GM12878 (cell line): Measurements from ENCODE around the gene RPL31. TPM values are rescaled to one million over a fixed set of nuclear protein-coding genes. Genes with fewer than 3 reads are reported as not detected.

Experiments
- ATF2 ChIP-seq: IDR thresholded peaks from 2 replicates; pipeline ENCODE4 v1.6.1; 2012; ENCODE audit warnings: low read length, inconsistent platforms
- BCLAF1 ChIP-seq: fragments of 450-650 bp; IDR thresholded peaks from 2 replicates; pipeline ENCODE4 v1.6.1; 2017; ENCODE audit warnings: antibody characterized with exemption, mild to moderate bottlenecking, moderate library complexity
- CBX3 ChIP-seq: fragments of 200-600 bp; sonication (generic); IDR thresholded peaks from 2 replicates; pipeline ENCODE4 v1.6.1; 2016; ENCODE audit warnings: low read depth, borderline replicate concordance
- CTCF ChIP-seq, 3 experiments: IDR thresholded peaks in 2 of 3; conservative IDR thresholded peaks in 1 of 3; 2 replicates each; pipeline ENCODE4 v1.5.1; 2011; ENCODE audit warnings: low read depth in 3 of 3, low read length in 3 of 3, mild to moderate bottlenecking in 3 of 3, control low read depth in 2 of 3, moderate library complexity in 2 of 3, inconsistent platforms in 1 of 3, mixed read lengths in 1 of 3; ENCODE audit not compliant: control insufficient read depth in 2 of 3, insufficient read depth in 1 of 3; ENCODE audit errors: extremely low read depth in 1 of 3
- E2F8 ChIP-seq: fragments of 450-650 bp; IDR thresholded peaks from 2 replicates; pipeline ENCODE4 v1.6.1; 2018; ENCODE audit warnings: mild to moderate bottlenecking, low read depth, moderate library complexity; ENCODE audit not compliant: partially characterized antibody
- MTA3 ChIP-seq: IDR thresholded peaks from 2 replicates; pipeline ENCODE4 v1.6.1; 2012; ENCODE audit warnings: low read length, inconsistent platforms, borderline replicate concordance
- MXI1 ChIP-seq: fragments of 150-350 bp; IDR thresholded peaks from 2 replicates; pipeline ENCODE4 v1.6.1; 2011; ENCODE audit warnings: low read depth, mild to moderate bottlenecking, inconsistent platforms, low read length, improper control_type of control experiment
- NFIC ChIP-seq: IDR thresholded peaks from 2 replicates; pipeline ENCODE4 v1.6.1; 2012; ENCODE audit warnings: low read depth, mild to moderate bottlenecking, inconsistent platforms, low read length, moderate library complexity
- NR2C2 ChIP-seq: IDR thresholded peaks from 2 replicates; pipeline ENCODE4 v1.6.1; 2011; ENCODE audit warnings: borderline replicate concordance, low read depth; ENCODE audit not compliant: control insufficient read depth, insufficient read length
- PAX5 ChIP-seq: IDR thresholded peaks from 2 replicates; pipeline ENCODE4 v1.6.1; 2011; ENCODE audit warnings: low read depth, low read length, borderline replicate concordance
- PML ChIP-seq: IDR thresholded peaks from 2 replicates; pipeline ENCODE4 v1.6.1; 2012; ENCODE audit warnings: low read length, inconsistent platforms
- SIN3A ChIP-seq: IDR thresholded peaks from 2 replicates; pipeline ENCODE4 v1.6.1; 2012; ENCODE audit warnings: low read depth, low read length, improper control_type of control experiment
- SP1 ChIP-seq: IDR thresholded peaks from one replicate; pipeline ENCODE4 v1.6.1; 2011; ENCODE audit warnings: low read depth, low read length
- SRF ChIP-seq, 2 experiments: IDR thresholded peaks; 2 replicates each; pipeline ENCODE4 v1.6.1; 2011; ENCODE audit warnings: low read depth in 2 of 2, low read length in 2 of 2, mild to moderate bottlenecking in 1 of 2, moderate library complexity in 1 of 2
- polyA plus RNA-seq, 11 experiments: library from polyadenylated mRNA; depleted of rRNA in 4 of 11; unstranded in 6 of 11; stranded (reverse) in 5 of 11; fragments of >200 nt; fragmentation: Nextera tagmentation in 4 of 11; fragmentation: Illumina TruSeq in 1 of 11; extraction: Ambion mirVana in 4 of 11; extraction: Trizol in 1 of 11; gene quantifications; 1 replicate in 1 of 11; 2 replicates in 10 of 11; pipeline versions ENCODE4 v1.2.1 to v1.2.3, GENCODE V29; 2011 to 2016; ENCODE audit warnings: inconsistent platforms in 2 of 11, missing spikeins in 2 of 11, low read depth in 1 of 11
- total RNA-seq, 4 experiments: library from RNA; depleted of rRNA in 3 of 4; stranded (reverse); fragments of >200 nt in 3 of 4; fragmentation: Illumina TruSeq in 1 of 4; extraction: Trizol in 1 of 4; gene quantifications; 2 replicates each; pipeline versions ENCODE4 v1.2.1 to v1.2.3, GENCODE V29; 2013 to 2021

RPL31 gene
- total and polyA plus RNA-seq, 10 of the 15 experiments (the other 5 are each of a cell fraction or from before 2014, with no cell fraction given) = 1,643 to 8,551 (median 2,208) TPM

GRCh38 chr2:100983201-100983600 is 18.9 kb upstream of the RPL31 start (continued):
- no peak for TF ChIP-seq E2F8
- TF ChIP-seq SRF (IDR thresholded peaks at IDR 0.05; ENCODE audit: low read depth in 2 of 2, low read length in 2 of 2) = no peak
- no peak for TF ChIP-seq NR2C2
- no peak for TF ChIP-seq BCLAF1
- no peak for TF ChIP-seq NFIC
- no peak for TF ChIP-seq CBX3
- no peak for TF ChIP-seq PAX5
- no peak for TF ChIP-seq CTCF (IDR thresholded peaks at IDR 0.05 in 2 of 3, conservative IDR thresholded peaks at IDR 0.05 in 1 of 3; ENCODE audit: control insufficient read depth in 2 of 3, extremely low read depth in 1 of 3, insufficient read depth in 1 of 3, low read depth in 3 of 3, low read length in 3 of 3)
- TF ChIP-seq MXI1 = no peak
- no peak for TF ChIP-seq SIN3A
- no peak for TF ChIP-seq SP1
- TF ChIP-seq MTA3 = no peak
- TF ChIP-seq PML = no peak
- TF ChIP-seq ATF2 = no peak
- TF ChIP-seq, all 136 proteins: peak for 0
